ENCODE measurements around the gene PRKCA.

PRKCA gene

GRCh38 chr17:66304304-66305174 lies 2.1 kb downstream of the PRKCA start:
- Histone ChIP-seq H3K4me3 (ENCODE audit: insufficient read depth, low read depth, low read length, poor library complexity, severe bottlenecking) (peak overlapping the region; percentile 93), H3K36me3 (ENCODE audit: control insufficient read depth, insufficient read depth, low read length) (no peaks in the 10 kb centered on the region), H3K9me3 (ENCODE audit: control insufficient read depth, low read length) (no peaks in the 10 kb centered on the region), H3K4me1 (ENCODE audit: control insufficient read depth, insufficient read depth, low read length, poor library complexity, severe bottlenecking) (peaks cover 16% of the 10 kb centered on the region), H3K27ac (ENCODE audit: insufficient read depth, low read length, poor library complexity, severe bottlenecking) (peak overlapping the region; percentile 54), H3K27me3 (replicated peaks; ENCODE audit: control insufficient read depth, insufficient read depth, low read length, poor library complexity, severe bottlenecking) (no peaks in the 10 kb centered on the region)
- DNase-seq, result no peak

- no peaks in the 10 kb centered on the region for H3K27me3 ChIP-seq (replicated peaks; ENCODE audit: control insufficient read depth, insufficient read depth, low read length, poor library complexity, severe bottlenecking)
- peak overlapping the region; percentile 5 for H3K27ac ChIP-seq (ENCODE audit: insufficient read depth, low read length, poor library complexity, severe bottlenecking)
- H3K4me1 ChIP-seq (ENCODE audit: control insufficient read depth, insufficient read depth, low read length, poor library complexity, severe bottlenecking), result peaks cover 14% of the 10 kb centered on the region
- no peaks in the 10 kb centered on the region for H3K36me3 ChIP-seq (ENCODE audit: control insufficient read depth, insufficient read depth, low read length)
- H3K4me3 ChIP-seq (ENCODE audit: insufficient read depth, low read depth, low read length, poor library complexity, severe bottlenecking), result no peak overlapping the region
- H3K9me3 ChIP-seq (ENCODE audit: control insufficient read depth, low read length), result no peaks in the 10 kb centered on the region
- no peak for DNase-seq
Observed at GRCh38 chr17:66306446-66306845, 4.0 kb downstream of the PRKCA start.

GRCh38 chr17:66307257-66307656 lies 4.8 kb downstream of the PRKCA start:
- DNase-seq, result no peak
- no peaks in the 10 kb centered on the region for H3K9me3 ChIP-seq (ENCODE audit: control insufficient read depth, low read length)
- H3K4me3 ChIP-seq (ENCODE audit: insufficient read depth, low read depth, low read length, poor library complexity, severe bottlenecking), result no peak overlapping the region
- H3K27me3 ChIP-seq (replicated peaks; ENCODE audit: control insufficient read depth, insufficient read depth, low read length, poor library complexity, severe bottlenecking), result no peaks in the 10 kb centered on the region
- no peaks in the 10 kb centered on the region for H3K36me3 ChIP-seq (ENCODE audit: control insufficient read depth, insufficient read depth, low read length)
- H3K4me1 ChIP-seq (ENCODE audit: control insufficient read depth, insufficient read depth, low read length, poor library complexity, severe bottlenecking), result peaks cover 18% of the 10 kb centered on the region
- peak overlapping the region; percentile 5 for H3K27ac ChIP-seq (ENCODE audit: insufficient read depth, low read length, poor library complexity, severe bottlenecking)

- H3K36me3 ChIP-seq (ENCODE audit: control insufficient read depth, insufficient read depth, low read length), result no peaks in the 10 kb centered on the region
- H3K4me1 ChIP-seq (ENCODE audit: control insufficient read depth, insufficient read depth, low read length, poor library complexity, severe bottlenecking), result peaks cover 25% of the 10 kb centered on the region
Observed at GRCh38 chr17:66308856-66309255, 6.4 kb downstream of the PRKCA start.

DNA sequence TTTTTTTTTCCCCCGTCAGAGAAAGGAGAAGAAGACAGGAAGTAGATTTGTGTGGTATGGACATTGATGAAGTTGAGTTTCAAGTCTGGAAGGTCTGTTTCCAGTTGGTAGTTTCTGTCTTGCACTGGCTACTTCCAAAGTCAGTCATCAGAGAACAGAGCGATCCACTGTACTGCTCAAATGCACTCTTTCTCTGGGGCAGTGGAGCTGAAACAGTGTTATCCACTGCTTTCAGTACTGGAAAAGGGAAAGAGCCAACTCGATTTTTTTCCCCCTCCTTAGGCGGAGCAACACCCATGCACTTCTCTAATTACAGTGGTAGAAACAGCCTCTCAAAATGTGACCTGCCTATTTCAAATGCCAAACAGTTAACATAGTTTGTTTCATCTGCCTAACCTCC lies 7.4 kb downstream of the PRKCA start:
- Histone ChIP-seq H3K36me3 (ENCODE audit: control insufficient read depth, insufficient read depth, low read length) (no peaks in the 10 kb centered on the region), H3K27me3 (replicated peaks; ENCODE audit: control insufficient read depth, insufficient read depth, low read length, poor library complexity, severe bottlenecking) (no peaks in the 10 kb centered on the region), H3K9me3 (ENCODE audit: control insufficient read depth, low read length) (no peaks in the 10 kb centered on the region), H3K4me3 (ENCODE audit: insufficient read depth, low read depth, low read length, poor library complexity, severe bottlenecking) (no peak overlapping the region), H3K4me1 (ENCODE audit: control insufficient read depth, insufficient read depth, low read length, poor library complexity, severe bottlenecking) (peaks cover 20% of the 10 kb centered on the region), H3K27ac (ENCODE audit: insufficient read depth, low read length, poor library complexity, severe bottlenecking) (no peak overlapping the region)
- DNase-seq, result no peak

More at GRCh38 chr17:66308856-66309255, 6.4 kb downstream of the PRKCA start:
- no peak for DNase-seq
- Histone ChIP-seq H3K9me3 (ENCODE audit: control insufficient read depth, low read length) (no peaks in the 10 kb centered on the region), H3K27ac (ENCODE audit: insufficient read depth, low read length, poor library complexity, severe bottlenecking) (no peak overlapping the region), H3K4me3 (ENCODE audit: insufficient read depth, low read depth, low read length, poor library complexity, severe bottlenecking) (no peak overlapping the region), H3K27me3 (replicated peaks; ENCODE audit: control insufficient read depth, insufficient read depth, low read length, poor library complexity, severe bottlenecking) (no peaks in the 10 kb centered on the region)

GRCh38 chr17:66310528-66311148 lies 8.2 kb downstream of the PRKCA start:
- no peak for DNase-seq
- Histone ChIP-seq H3K4me1 (ENCODE audit: control insufficient read depth, insufficient read depth, low read length, poor library complexity, severe bottlenecking) (peaks cover 14% of the 10 kb centered on the region), H3K36me3 (ENCODE audit: control insufficient read depth, insufficient read depth, low read length) (no peaks in the 10 kb centered on the region), H3K27me3 (replicated peaks; ENCODE audit: control insufficient read depth, insufficient read depth, low read length, poor library complexity, severe bottlenecking) (no peaks in the 10 kb centered on the region), H3K4me3 (ENCODE audit: insufficient read depth, low read depth, low read length, poor library complexity, severe bottlenecking) (no peak overlapping the region), H3K27ac (ENCODE audit: insufficient read depth, low read length, poor library complexity, severe bottlenecking) (no peak overlapping the region), H3K9me3 (ENCODE audit: control insufficient read depth, low read length) (no peaks in the 10 kb centered on the region)

DNA sequence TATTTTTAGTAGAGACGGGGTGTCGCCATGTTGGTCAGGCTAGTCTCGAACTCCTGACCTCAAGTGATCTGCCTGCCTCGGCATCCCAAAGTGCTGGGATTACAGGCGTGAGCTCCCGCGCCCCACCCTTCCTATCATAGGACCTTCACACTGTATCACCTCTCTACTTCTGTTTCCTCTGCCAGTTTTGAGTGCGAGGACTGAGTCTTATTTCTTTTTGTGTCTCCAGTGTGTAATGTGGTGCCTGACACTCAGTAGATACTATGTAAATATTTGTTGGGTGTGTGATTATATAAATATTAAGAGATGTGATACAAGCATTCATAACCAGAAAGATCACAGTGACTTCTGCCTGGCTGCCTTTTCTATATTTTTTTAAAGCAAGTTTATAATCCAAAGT lies 10.5 kb downstream of the PRKCA start:
- peaks cover 12% of the 10 kb centered on the region for H3K4me1 ChIP-seq (ENCODE audit: control insufficient read depth, insufficient read depth, low read length, poor library complexity, severe bottlenecking)
- no peaks in the 10 kb centered on the region for H3K9me3 ChIP-seq (ENCODE audit: control insufficient read depth, low read length)
- H3K27ac ChIP-seq (ENCODE audit: insufficient read depth, low read length, poor library complexity, severe bottlenecking), result no peak overlapping the region
- no peaks in the 10 kb centered on the region for H3K27me3 ChIP-seq (replicated peaks; ENCODE audit: control insufficient read depth, insufficient read depth, low read length, poor library complexity, severe bottlenecking)
- no peaks in the 10 kb centered on the region for H3K36me3 ChIP-seq (ENCODE audit: control insufficient read depth, insufficient read depth, low read length)
- no peak overlapping the region for H3K4me3 ChIP-seq (ENCODE audit: insufficient read depth, low read depth, low read length, poor library complexity, severe bottlenecking)
- DNase-seq, result no peak

- no peaks in the 10 kb centered on the region for H3K36me3 ChIP-seq (ENCODE audit: control insufficient read depth, insufficient read depth, low read length)
- no peak for DNase-seq
- no peak overlapping the region for H3K4me3 ChIP-seq (ENCODE audit: insufficient read depth, low read depth, low read length, poor library complexity, severe bottlenecking)
- H3K27me3 ChIP-seq (replicated peaks; ENCODE audit: control insufficient read depth, insufficient read depth, low read length, poor library complexity, severe bottlenecking), result no peaks in the 10 kb centered on the region
- H3K27ac ChIP-seq (ENCODE audit: insufficient read depth, low read length, poor library complexity, severe bottlenecking), result no peak overlapping the region
- no peaks in the 10 kb centered on the region for H3K9me3 ChIP-seq (ENCODE audit: control insufficient read depth, low read length)
- peaks cover 12% of the 10 kb centered on the region for H3K4me1 ChIP-seq (ENCODE audit: control insufficient read depth, insufficient read depth, low read length, poor library complexity, severe bottlenecking)
Observed at GRCh38 chr17:66313325-66313724, 10.9 kb downstream of the PRKCA start.

DNA sequence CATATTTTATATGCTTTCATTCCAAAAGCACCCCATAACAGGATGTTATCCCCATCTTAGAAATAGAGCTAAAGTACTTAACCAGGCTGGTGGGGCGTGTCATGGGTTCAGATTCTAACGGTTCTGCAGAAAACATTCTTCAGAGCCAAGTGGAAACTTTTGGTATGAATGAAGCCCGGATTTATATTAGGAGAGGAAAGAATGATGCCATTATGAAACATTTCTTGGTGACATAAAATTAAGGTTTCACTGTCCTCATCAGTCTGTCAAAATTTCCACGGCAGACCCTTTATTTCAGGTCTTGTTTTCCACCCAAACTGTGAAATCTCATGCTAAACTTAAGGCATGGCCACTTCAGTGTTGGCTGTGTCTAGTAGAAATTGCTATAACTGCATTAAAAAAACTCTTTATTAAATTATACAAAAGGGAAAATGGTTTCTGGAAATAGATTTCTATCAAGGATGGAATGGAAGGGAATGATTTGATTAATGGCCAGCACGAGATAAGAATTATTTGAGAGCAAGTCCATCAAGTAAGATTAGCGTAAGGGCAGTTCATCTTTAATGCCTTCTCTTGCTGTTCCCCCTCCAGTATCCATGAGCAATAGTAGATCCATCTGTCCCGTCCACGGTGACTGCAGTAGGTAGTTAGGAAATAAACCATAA lies 11.7 kb downstream of the PRKCA start:
- Histone ChIP-seq H3K4me1 (ENCODE audit: control insufficient read depth, insufficient read depth, low read length, poor library complexity, severe bottlenecking) (peaks cover 12% of the 10 kb centered on the region), H3K27me3 (replicated peaks; ENCODE audit: control insufficient read depth, insufficient read depth, low read length, poor library complexity, severe bottlenecking) (no peaks in the 10 kb centered on the region), H3K27ac (ENCODE audit: insufficient read depth, low read length, poor library complexity, severe bottlenecking) (no peak overlapping the region), H3K4me3 (ENCODE audit: insufficient read depth, low read depth, low read length, poor library complexity, severe bottlenecking) (no peak overlapping the region), H3K9me3 (ENCODE audit: control insufficient read depth, low read length) (no peaks in the 10 kb centered on the region), H3K36me3 (ENCODE audit: control insufficient read depth, insufficient read depth, low read length) (no peaks in the 10 kb centered on the region)
- no peak for DNase-seq

DNA sequence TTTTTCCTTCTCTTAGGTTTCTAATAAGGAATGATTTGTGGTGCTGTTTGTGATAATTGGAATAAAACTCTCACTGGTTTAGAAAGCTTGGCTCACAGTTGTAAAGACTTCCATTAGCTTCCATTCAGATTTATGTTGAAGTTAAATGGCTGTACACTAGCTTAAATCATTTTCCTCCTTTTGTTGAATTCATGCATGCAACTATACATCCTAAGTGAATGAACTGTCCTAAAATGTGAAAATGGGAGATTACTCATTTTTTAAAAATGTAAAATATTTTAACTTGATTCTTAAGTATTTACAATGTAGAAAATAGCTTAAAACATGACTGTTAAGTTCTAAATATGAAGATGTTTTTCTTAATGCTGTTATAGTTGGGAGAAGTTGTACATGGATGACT lies 15.2 kb downstream of the PRKCA start:
- DNase-seq, result no peak

More for the DNA sequence above, 15.2 kb downstream of the PRKCA start:
- H3K27ac ChIP-seq (ENCODE audit: insufficient read depth, low read length, poor library complexity, severe bottlenecking), result no peak overlapping the region
- no peaks in the 10 kb centered on the region for H3K27me3 ChIP-seq (replicated peaks; ENCODE audit: control insufficient read depth, insufficient read depth, low read length, poor library complexity, severe bottlenecking)
- H3K4me3 ChIP-seq (ENCODE audit: insufficient read depth, low read depth, low read length, poor library complexity, severe bottlenecking), result no peak overlapping the region
- no peaks in the 10 kb centered on the region for H3K36me3 ChIP-seq (ENCODE audit: control insufficient read depth, insufficient read depth, low read length)
- H3K4me1 ChIP-seq (ENCODE audit: control insufficient read depth, insufficient read depth, low read length, poor library complexity, severe bottlenecking), result peaks cover 3% of the 10 kb centered on the region
- H3K9me3 ChIP-seq (ENCODE audit: control insufficient read depth, low read length), result peaks cover 11% of the 10 kb centered on the region
